ENCODE results near the gene PPP1R13B. TPM values are rescaled to one million over a fixed set of nuclear protein-coding genes. Genes with fewer than 3 reads are reported as not detected.

Gene PPP1R13B
- total and polyA plus RNA-seq, 11 donors: 27.5 to 96.2 (median 75.4) TPM

GRCh38 chr14:103688441-103688840 lies 158.9 kb downstream of the PPP1R13B start:
- no peak for DNase-seq
- Histone ChIP-seq H3K9me3 (no peaks in the 10 kb centered on the region), H3K27ac (no peak overlapping the region), H3K4me3 (no peak overlapping the region), H3K4me1 (peaks cover 0 to 59% (median 21%) of the 10 kb centered on the region in 12 donors), H3K36me3 (peaks cover 0 to 100% (median 86%) of the 10 kb centered on the region in 9 donors), H3K27me3 (no peaks in the 10 kb centered on the region)
- ATAC-seq: no peak
- WGBS, 4 donors: 84 to 94% (median 90%) methylated on average over 5 of the region's 5 CpGs
- intact Hi-C loops (cut with DNase I): loop anchor here in 4 of 10 donors (5.0 to 10.0 kb wide), 4 partner anchors 41 to 114 kb away; partner anchors contain the start of gene KLC1 (in 1 of the 4)
- TF ChIP-seq CTCF (IDR thresholded peaks at IDR 0.05): no peak
- no peak for TF ChIP-seq POLR2A (IDR thresholded peaks at IDR 0.05)

- ATAC-seq: peak in 3 of 4 donors; percentile 48 to 53 (median 49)
- TF ChIP-seq CTCF (IDR thresholded peaks at IDR 0.05): no peak
- TF ChIP-seq POLR2A (IDR thresholded peaks at IDR 0.05): no peak
- peaks cover 0 to 100% (median 86%) of the 10 kb centered on the region in 9 donors for H3K36me3 ChIP-seq
- no peak for DNase-seq
- no peak overlapping the region for H3K4me3 ChIP-seq
- H3K4me1 ChIP-seq: peaks cover 0 to 59% (median 21%) of the 10 kb centered on the region in 12 donors
- H3K27me3 ChIP-seq: no peaks in the 10 kb centered on the region
- intact Hi-C loops (cut with DNase I): loop anchor here in 4 of 10 donors (5.0 to 10.0 kb wide), 4 partner anchors 40 to 113 kb away; partner anchors contain the start of gene KLC1 (in 1 of the 4)
- no peaks in the 10 kb centered on the region for H3K9me3 ChIP-seq
- 65 to 83% (median 72%) methylated on average over 4 of the region's 4 CpGs for WGBS, 4 donors
- H3K27ac ChIP-seq: peak overlapping the region in 3 of 12 donors; percentile 12 to 26 (median 13)
Measured at GRCh38 chr14:103687712-103688111, 159.7 kb downstream of the PPP1R13B start.

- H3K4me1 ChIP-seq: peaks cover 0 to 59% (median 21%) of the 10 kb centered on the region in 12 donors
Measured at GRCh38 chr14:103686831-103687485, 160.4 kb downstream of the PPP1R13B start.

More at GRCh38 chr14:103686831-103687485, 160.4 kb downstream of the PPP1R13B start:
- H3K4me3 ChIP-seq: no peak overlapping the region
- H3K27ac ChIP-seq: no peak overlapping the region
- TF ChIP-seq POLR2A (IDR thresholded peaks at IDR 0.05) (no peak), CTCF (IDR thresholded peaks at IDR 0.05) (no peak)
- 64 to 76% (median 70%) methylated on average over 19 of the region's 19 CpGs for WGBS, 4 donors
- H3K27me3 ChIP-seq: no peaks in the 10 kb centered on the region
- H3K36me3 ChIP-seq: peaks cover 0 to 99% (median 86%) of the 10 kb centered on the region in 9 donors
- H3K9me3 ChIP-seq: no peaks in the 10 kb centered on the region
- DNase-seq (no peak), ATAC-seq (no peak)
- intact Hi-C loops (cut with DNase I): loop anchor here in 4 of 10 donors (5.0 to 10.0 kb wide), 4 partner anchors 40 to 112 kb away; partner anchors contain the start of gene KLC1 (in 1 of the 4)

Data from heart left ventricle (tissue), 16 donors.